Esophagus muscularis mucosa (tissue), 4 donors: ENCODE results near the gene KCNJ9. TPM values are rescaled to one million over a fixed set of nuclear protein-coding genes. Genes with fewer than 3 reads are reported as not detected.
A peak's percentile ranks its signal among the peaks of the same experiment; 100 is the strongest.

Experiments used
- DNase-seq: peaks from one replicate; pipeline ENCODE4 v3.0.0-alpha.2; 2017; ENCODE audit errors: extremely low spot score
- H3K27ac ChIP-seq, 4 donors: fragments of 200-600 bp; sonication (generic); replicated peaks in 1 of 4; 1 replicate in 3 of 4; 2 replicates in 1 of 4; pipeline ENCODE4 v1.5.1; 2016 to 2019; ENCODE audit warnings: mild to moderate bottlenecking in 1 of 4
- H3K27me3 ChIP-seq, 4 donors: fragments of 200-600 bp; sonication (generic); one replicate each; pipeline versions ENCODE4 v1.5.1 to v1.6.0; 2016 to 2019
- H3K36me3 ChIP-seq, 4 donors: fragments of 200-600 bp; sonication (generic); one replicate each; pipeline ENCODE4 v1.5.1; 2016 to 2019
- H3K4me1 ChIP-seq, 4 donors: fragments of 200-600 bp; sonication (generic); one replicate each; pipeline ENCODE4 v1.5.1; 2016 to 2019
- H3K4me3 ChIP-seq, 4 donors: fragments of 200-600 bp; sonication (generic); 1 replicate in 2 of 4; 2 replicates in 2 of 4; pipeline ENCODE4 v1.5.1; 2016 to 2019; ENCODE audit warnings: mild to moderate bottlenecking in 4 of 4, moderate library complexity in 1 of 4
- H3K9me3 ChIP-seq, 4 donors: fragments of 200-600 bp; sonication (generic); 1 replicate in 3 of 4; 2 replicates in 1 of 4; pipeline ENCODE4 v1.5.1; 2016 to 2019
- EP300 ChIP-seq: sonication (generic); formaldehyde crosslinking; IDR thresholded peaks from one replicate; pipeline ENCODE4 v1.6.1; 2017; ENCODE audit warnings: antibody characterized with exemption
- POLR2A ChIP-seq: fragments of 450-650 bp; IDR thresholded peaks from one replicate; pipeline ENCODE4 v1.6.1; 2017; ENCODE audit warnings: antibody characterized with exemption, moderate library complexity, mild to moderate bottlenecking, low read depth
- POLR2AphosphoS5 ChIP-seq, 2 donors: sonication (generic); formaldehyde crosslinking; IDR thresholded peaks; one replicate each; pipeline ENCODE4 v1.6.1; 2017; ENCODE audit warnings: antibody characterized with exemption in 2 of 2
- WGBS: methylation state at CpG from one replicate; pipeline ENCODE4 v1.1.5; 2018; 5-methylcytosine and 5-hydroxymethylcytosine counted together
- intact Hi-C: fragments of 100-400 bp; cut with DNase I; formaldehyde crosslinking; loops from one replicate; pipeline ENCODE4 v1.15.1; 2023
- total RNA-seq, 4 donors: library from RNA; depleted of rRNA; stranded (reverse); fragments of >200 nt; gene quantifications; one replicate each; pipeline versions ENCODE4 v1.1.0 to v1.2.1, GENCODE V29; 2016
- TF ChIP-seq, protein P1 (sequence below), 3 experiments: fragments of 200-600 bp in 2 of 3; fragments of 450-650 bp in 1 of 3; sonication (generic) in 2 of 3; IDR thresholded peaks; one replicate each; pipeline ENCODE4 v1.5.1; 2017 to 2019; ENCODE audit warnings: antibody characterized with exemption in 3 of 3, mild to moderate bottlenecking in 2 of 3, moderate library complexity in 1 of 3

Gene KCNJ9
- not detected for total RNA-seq

DNA sequence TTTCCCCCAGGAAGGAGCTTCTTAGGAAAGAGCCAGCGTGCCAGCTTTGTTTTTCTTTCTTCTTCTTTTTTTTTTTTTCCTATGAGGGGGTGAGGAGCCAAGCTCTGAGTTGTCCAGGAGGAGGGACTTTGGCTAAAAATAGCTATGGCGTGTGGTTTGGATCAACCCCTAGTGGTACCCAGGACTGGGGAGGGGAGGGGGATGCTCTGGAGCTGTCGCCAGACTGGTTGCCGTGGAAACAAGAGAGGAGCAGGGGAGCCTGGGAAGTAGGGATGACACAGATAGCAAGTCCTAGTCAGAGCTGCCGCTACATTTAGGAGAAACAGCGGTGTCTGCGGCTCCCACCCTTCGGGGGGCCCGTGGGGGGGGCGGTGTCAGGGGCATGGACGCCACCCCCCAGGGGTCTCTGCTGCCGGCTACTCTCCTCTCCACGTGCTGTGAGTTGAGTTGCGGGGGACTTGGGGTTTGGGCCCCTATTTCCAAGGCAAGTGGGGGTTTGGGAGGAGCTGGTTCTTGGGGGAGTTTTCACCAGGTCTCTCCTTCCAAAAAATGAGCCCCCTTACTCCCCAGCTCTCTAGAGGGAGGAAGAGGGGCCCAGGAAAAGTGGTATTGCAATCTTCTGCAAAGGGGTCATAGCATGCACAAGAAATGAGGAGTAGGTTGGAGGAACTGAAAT lies at the start of gene KCNJ9:
Gene KCNJ9, plus strand, starts transcription at position 278 of the 676 bp plus-strand sequence. CDS start 2,493 bp downstream, outside the sequence.
- H3K27ac ChIP-seq = no peak within 1 kb of the TSS
- no peaks in the 10 kb centered on the region for H3K9me3 ChIP-seq
- WGBS = 23% methylated on average over 12 of the region's 14 CpGs
- intact Hi-C loops = loop anchor here (10.0 kb wide), 1 partner anchor 293 kb away; no protein-coding TSS in a partner anchor
- H3K27me3 ChIP-seq = peaks cover 0 to 67% (median 32%) of the 10 kb centered on the region in 4 donors
- DNase-seq = no peak
- no peak within 1 kb of the TSS for H3K4me3 ChIP-seq
- no peak for TF ChIP-seq POLR2AphosphoS5 (IDR thresholded peaks at IDR 0.05)
- H3K4me1 ChIP-seq = peaks cover 7 to 22% (median 15%) of the 10 kb centered on the region in 4 donors
- no peaks in the 10 kb centered on the region for H3K36me3 ChIP-seq

DNA sequence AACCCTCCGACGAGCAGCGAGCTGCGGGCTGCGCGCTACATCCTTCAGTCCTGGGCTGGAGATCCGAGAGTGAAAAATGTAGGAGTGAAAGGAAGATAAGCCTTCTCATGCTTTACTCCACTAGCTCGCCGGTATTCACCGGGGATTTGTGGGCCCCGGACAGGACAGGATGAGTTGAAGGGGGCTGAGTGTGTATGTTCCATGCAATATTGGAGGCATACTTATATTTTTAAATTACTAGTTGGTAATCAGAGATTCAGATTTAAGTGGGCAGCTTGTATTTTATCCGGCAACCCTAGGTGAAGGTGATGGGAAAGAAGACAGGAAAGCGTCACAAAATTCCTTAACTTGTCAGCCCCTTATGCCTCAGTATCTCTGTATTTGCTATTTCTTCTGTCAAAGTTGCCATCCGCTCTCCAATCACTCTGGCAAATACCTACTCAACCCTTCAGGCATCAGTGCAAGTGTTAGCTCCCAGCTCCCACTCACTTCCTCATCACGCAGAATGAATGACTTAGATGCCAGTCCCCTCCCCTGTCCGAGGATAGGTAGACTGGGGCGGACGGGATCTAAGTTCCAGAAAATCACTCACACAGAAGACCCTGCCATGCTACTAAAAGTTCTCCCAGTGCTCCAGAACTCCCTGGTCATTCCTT lies 49.0 kb upstream of the KCNJ9 start:
- TF ChIP-seq EP300 = no peak
- TF ChIP-seq, protein P1, sequence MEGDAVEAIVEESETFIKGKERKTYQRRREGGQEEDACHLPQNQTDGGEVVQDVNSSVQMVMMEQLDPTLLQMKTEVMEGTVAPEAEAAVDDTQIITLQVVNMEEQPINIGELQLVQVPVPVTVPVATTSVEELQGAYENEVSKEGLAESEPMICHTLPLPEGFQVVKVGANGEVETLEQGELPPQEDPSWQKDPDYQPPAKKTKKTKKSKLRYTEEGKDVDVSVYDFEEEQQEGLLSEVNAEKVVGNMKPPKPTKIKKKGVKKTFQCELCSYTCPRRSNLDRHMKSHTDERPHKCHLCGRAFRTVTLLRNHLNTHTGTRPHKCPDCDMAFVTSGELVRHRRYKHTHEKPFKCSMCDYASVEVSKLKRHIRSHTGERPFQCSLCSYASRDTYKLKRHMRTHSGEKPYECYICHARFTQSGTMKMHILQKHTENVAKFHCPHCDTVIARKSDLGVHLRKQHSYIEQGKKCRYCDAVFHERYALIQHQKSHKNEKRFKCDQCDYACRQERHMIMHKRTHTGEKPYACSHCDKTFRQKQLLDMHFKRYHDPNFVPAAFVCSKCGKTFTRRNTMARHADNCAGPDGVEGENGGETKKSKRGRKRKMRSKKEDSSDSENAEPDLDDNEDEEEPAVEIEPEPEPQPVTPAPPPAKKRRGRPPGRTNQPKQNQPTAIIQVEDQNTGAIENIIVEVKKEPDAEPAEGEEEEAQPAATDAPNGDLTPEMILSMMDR (IDR thresholded peaks at IDR 0.05) = peak in 1 of 3 experiments; percentile 2
- no peak for DNase-seq
- no peaks in the 10 kb centered on the region for H3K27me3 ChIP-seq
- intact Hi-C loops = loop anchor here (5.0 kb wide), 1 partner anchor 250 kb away; the partner anchor contains the start of gene DUSP23
- no peaks in the 10 kb centered on the region for H3K36me3 ChIP-seq
- H3K4me3 ChIP-seq = peak overlapping the region; percentile 63 to 86 (median 76)
- H3K9me3 ChIP-seq = no peaks in the 10 kb centered on the region
- peaks cover 14 to 36% (median 28%) of the 10 kb centered on the region in 4 donors for H3K4me1 ChIP-seq
- H3K27ac ChIP-seq = peak overlapping the region; percentile 70 to 83 (median 74)
- WGBS = 2% methylated on average over 18 of the region's 18 CpGs

DNA sequence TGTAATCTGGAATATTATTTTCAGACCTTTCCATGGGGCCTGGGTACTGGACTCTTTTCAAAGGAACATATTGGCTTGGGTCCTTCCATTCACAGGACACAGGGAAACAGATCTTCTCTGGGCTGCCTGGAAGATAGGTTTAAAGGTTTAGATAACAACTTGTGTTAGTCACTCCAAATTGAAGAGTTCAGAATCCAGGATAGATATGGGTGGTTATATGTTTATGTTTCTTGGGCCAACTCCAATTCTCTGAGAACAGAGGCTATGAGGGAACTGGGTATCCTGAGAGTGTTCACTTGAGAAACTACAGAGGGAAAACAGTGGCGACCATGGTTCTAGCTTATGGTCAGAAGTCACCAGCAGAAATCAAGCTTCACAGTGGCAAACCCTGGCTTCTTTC lies 40.9 kb upstream of the KCNJ9 start:
- 76% methylated on average over 1 of the region's 1 CpG for WGBS
- intact Hi-C loops = no loop called here
- H3K36me3 ChIP-seq = no peaks in the 10 kb centered on the region

DNA sequence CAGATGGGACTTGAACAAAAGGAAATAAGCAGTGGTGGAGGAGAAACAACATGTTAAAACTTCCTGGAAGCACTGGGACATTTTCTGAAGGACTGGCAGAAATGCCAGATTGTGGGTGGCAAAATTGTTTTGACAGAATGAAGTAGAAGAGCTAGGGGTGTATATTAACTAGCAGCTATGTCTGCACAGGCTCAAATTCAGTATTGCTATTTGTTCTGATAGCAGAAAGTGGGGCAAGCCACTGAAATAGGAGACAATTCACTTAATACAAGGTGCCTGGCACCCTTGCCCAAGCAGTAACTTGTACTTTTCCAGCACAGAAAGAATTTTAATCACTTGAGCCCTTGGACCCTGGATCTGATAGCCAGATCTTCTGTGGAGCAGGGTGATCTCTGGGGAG lies 37.8 kb upstream of the KCNJ9 start:
- Histone ChIP-seq H3K27me3 (no peaks in the 10 kb centered on the region), H3K4me1 (peaks cover 9 to 16% (median 14%) of the 10 kb centered on the region in 4 donors), H3K27ac (no peak overlapping the region), H3K36me3 (no peaks in the 10 kb centered on the region), H3K4me3 (no peak overlapping the region), H3K9me3 (no peaks in the 10 kb centered on the region)
- intact Hi-C loops = no loop called here
- DNase-seq = no peak
- no peak for TF ChIP-seq POLR2AphosphoS5 (IDR thresholded peaks at IDR 0.05)

More for the DNA sequence above, 40.9 kb upstream of the KCNJ9 start:
- Histone ChIP-seq H3K27me3 (no peaks in the 10 kb centered on the region), H3K4me3 (no peak overlapping the region), H3K9me3 (no peaks in the 10 kb centered on the region), H3K27ac (no peak overlapping the region), H3K4me1 (no peaks in the 10 kb centered on the region)
- TF ChIP-seq EP300 (no peak), POLR2A (no peak), POLR2AphosphoS5 (IDR thresholded peaks at IDR 0.05) (no peak)
- TF ChIP-seq, protein P1 (IDR thresholded peaks at IDR 0.05) = no peak
- DNase-seq = no peak

DNA sequence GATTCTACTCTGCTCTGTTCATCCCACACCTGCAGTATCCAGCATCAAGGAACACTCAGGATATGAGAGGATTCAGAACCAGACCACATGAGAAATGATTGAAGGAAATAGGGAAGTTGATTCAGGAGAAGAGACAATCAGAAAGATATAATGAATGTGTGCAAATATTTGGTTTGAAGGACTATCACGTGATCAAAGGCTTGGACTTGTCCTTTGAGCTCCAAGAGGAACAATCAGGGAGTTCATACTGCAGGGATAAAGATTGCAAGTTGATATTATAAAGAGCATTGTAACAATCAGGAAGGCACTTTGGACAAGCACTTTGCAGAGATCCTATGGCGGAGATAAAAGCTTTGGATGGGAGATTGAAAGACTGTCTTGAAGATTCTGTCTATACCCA lies 35.7 kb upstream of the KCNJ9 start:
- DNase-seq = no peak
- intact Hi-C loops = loop anchor here (2.0 kb wide), 1 partner anchor 37 kb away; no protein-coding TSS in a partner anchor
- TF ChIP-seq, protein P1 (IDR thresholded peaks at IDR 0.05) = no peak
- TF ChIP-seq POLR2AphosphoS5 (IDR thresholded peaks at IDR 0.05) (no peak), POLR2A (no peak), EP300 (no peak)
- Histone ChIP-seq H3K4me1 (peaks cover 9 to 16% (median 14%) of the 10 kb centered on the region in 4 donors), H3K36me3 (no peaks in the 10 kb centered on the region), H3K9me3 (no peaks in the 10 kb centered on the region), H3K27me3 (no peaks in the 10 kb centered on the region), H3K4me3 (no peak overlapping the region), H3K27ac (no peak overlapping the region)
- WGBS = 80% methylated on average over 2 of the region's 2 CpGs
